Measurements from ENCODE around the gene RGS11.

- TF ChIP-seq POLR2A (IDR thresholded peaks at IDR 0.05) (no peak), CTCF (IDR thresholded peaks at IDR 0.05) (no peak), POLR2AphosphoS5 (IDR thresholded peaks at IDR 0.05) (no peak)
Observed at GRCh38 chr16:322476-323143, 46.9 kb upstream of the RGS11 start.

Data from breast epithelium (tissue), 3 donors.